HG03135 (cell line): ENCODE results near the gene SLX9.
A peak's percentile ranks its signal among the peaks of the same experiment; 100 is the strongest.
"Not testable (repeated sequence)": the region's sequence is repeated elsewhere in the genome, so short reads cannot be mapped to it uniquely, and the experiment has no call there.

Experiments used
- ATAC-seq: cut with Tn5 transposase; IDR thresholded peaks from one replicate; pipeline ENCODE4 v1.9.1; 2021; ENCODE audit warnings: mild to moderate bottlenecking, moderate library complexity; ENCODE audit not compliant: unreplicated experiment

The SLX9 gene

DNA sequence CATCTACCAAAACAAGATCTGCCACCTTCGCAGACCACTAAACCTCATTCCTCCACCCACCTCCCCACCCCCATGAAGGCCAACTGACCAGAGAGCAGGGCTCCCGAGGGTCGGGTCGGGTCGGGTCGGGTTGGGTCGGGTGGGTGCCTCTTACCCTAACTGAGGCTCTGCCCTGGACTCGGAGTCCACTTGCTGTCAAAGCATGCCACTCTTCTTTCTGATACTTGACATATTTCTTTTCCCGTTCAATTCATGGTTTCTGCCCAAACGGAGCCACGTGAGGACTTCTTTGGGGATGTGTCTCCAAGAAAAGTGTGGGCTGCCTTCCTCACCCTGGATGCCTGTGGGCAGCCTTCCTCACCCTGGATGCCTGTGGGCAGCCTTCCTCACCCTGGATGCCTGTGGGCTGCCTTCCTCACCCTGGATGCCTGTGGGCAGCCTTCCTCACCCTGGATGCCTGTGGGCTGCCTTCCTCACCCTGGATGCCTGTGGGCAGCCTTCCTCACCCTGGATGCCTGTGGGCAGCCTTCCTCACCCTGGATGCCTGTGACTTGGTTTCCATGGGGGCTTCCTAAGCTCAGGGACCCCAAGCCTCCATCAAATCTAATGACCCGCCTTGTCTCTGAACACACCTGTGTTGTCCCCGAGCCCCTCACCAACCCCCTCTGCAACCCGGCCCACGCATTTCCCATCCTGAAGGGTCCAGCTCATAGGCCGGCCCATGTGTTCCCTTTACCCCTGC lies 11.2 kb upstream of the SLX9 start:
- ATAC-seq, result not testable (repeated sequence)

DNA sequence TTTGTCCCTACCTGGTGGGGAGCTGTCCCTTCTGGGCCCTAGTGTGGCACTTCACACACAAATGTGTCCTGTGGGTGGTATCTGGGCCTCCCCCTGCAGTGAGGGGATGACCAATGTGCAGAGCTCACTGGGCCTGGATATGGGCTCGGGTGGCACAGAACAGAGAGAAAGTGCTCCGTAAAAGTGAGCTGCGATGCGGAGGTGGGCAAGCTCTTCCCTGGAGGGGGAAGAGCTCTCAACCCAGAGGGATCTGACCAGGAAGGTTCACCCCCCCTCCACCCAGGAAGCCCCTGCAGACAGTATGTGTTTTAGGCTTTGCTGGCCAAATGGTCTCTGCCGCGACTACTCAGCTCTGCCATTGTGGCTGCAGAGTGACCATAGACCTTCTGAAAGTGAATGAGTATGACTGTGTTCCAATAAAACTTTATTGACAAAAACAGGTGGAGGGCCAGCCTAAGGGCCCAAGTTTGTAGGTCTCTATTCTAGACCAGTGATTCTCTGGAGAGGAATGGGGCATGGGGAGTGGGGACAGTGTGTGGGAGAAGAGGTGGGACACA lies 10.5 kb upstream of the SLX9 start:
- no peak for ATAC-seq

DNA sequence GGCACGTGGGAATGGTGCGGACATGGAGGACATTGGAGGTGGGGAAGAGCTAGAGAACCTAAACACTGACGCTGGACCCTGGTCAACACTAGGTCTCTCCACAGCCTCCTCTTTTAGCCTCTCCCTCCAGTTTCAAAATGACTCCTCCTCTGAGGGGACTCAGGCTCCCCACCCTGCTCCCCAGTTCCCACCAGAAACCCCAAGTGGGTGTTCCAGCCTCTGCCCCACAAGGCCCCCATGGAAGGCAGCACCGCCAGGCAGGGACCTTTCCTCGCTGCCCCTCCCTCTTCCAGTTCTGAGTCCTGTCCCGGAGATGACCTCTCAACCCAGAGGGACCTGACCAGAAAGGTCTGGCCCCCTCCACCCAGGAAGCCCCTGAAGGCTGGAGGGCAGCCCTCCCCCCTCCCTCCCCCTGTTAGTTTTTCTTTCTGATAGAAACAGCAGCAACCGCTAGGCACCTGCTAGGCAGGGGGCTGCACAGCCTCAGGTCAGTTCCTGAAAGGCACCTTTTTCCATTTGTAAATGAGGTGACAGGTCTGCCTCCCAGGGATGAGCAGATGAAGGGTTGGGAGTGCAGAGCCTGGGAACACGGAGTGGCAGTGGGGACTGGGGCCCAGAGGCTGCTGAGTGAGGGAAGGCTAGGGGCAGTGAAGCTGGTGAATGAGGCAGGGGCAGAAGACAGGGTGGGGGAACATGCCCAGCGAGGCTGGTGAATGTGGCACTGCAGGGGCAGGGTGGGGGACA lies 9.9 kb upstream of the SLX9 start:
- ATAC-seq, result no peak

DNA sequence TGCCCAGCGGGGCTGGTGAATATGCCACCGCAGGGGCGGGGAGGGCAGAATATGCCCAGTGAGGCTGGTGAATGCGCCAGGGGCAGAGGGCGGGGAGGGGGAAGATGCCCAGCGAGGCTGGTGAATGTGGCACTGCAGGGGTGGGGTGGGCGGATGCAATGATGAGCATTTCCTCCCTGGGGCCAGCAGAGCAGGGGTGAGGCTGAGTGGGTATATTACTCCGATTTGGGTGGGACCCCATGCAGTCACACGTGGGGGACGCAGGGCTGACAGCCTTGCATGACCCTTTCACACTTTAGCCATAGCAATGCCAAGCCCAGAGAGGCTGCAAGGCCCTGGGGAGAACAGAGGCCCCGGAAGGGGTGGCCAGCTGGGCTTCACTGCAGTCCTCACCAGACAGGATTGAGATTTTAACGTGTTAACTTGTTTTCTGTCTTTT lies 9.3 kb upstream of the SLX9 start:
- no peak for ATAC-seq

DNA sequence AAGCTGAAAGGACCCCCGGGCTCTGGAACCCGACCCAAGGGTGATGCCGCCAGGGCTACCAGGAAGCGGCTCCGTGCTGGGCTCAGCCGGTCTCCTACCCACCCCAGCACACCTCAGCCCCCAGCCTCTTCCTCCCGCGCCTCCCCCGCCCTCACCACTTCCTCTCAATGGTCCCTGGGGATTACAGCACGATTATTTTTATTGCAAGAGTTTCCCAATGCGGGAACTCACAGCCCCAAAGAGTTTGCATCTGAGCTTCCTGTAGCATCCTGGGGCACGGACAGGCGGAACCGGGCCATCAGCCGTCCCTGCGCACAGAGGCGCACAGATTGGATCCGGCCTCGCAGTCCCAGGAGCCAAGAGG lies 8.7 kb upstream of the SLX9 start:
- ATAC-seq, result no peak

DNA sequence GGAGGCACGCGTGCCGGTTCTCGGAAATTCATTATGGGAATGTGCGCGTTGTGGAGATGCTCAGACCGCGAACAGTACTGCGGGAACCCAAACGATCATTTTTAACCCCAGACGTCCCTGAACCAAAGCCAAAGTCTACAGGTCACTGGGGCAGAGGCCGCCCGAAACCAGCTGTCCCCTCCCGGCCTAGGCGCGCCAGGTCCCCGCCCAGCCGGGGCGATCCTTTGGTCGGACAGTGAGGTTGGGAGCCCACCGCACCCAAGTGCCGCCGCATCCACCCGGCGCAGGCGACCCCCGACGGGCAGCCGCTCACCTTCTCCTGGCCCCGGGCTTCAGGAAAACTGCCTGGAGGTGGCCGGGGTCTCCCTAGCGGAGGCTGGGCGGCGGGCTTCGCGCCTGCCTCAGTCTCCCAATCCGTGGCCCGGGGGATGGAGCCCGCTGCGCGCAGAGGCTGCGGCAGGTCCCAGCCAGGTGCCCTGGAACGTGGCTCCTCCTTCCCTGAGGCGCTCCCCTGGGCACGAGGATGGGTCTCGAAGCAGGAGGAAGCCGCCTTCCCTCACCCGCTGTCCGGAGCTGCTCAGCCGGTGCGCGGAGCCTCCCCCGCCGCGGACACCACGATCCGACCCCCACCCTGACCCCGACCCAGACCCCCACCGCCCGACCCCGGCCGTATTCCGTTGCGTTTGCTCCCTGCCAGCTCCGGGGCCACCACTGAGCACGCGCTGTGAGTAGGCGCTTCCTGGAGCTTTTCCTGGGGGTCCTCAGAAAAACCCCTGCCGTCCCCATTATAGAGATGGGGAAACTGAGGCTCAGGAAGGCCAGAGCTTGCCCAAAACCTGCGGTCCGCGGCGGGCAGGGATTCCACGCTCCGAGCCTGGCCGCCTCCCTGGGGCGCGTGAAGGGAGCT lies 8.1 kb upstream of the SLX9 start:
- no peak for ATAC-seq

DNA sequence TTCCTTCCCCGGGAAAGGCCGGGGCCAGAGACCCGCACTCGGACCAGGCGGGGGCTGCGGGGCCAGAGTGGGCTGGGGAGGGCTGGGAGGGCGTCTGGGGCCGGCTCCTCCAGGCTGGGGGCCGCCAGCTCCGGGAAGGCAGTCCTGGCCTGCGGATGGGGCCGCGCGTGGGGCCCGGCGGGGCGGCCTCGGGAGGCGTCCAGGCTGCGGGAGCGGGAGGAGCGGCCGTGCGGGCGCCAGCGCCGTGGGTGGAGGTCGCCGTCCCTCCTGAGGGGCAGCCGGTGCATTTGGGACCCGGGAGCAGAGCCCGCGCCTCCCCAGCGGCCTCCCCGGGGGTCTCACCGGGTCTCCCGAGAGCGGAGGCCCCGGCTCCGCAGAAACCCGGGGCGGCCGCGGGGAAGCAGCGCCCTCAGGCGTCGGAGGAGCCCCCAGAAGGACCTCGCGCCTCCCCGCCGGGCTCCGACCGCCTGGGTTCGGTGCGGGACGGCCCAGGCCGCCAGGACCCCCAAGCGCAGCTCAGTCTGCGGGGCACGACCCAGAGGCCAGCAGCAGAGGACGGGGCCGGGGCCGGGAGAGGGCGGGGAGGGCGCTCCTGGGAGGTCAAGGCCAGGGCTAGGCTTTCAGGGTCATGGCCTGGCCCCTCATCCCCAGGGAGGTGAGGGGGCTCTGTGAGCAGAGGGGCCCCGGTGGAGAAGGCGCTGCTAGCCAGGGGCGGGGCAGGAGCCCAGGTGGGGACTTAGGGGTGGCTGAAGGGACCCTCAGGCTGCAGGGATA lies 7.2 kb upstream of the SLX9 start:
- no peak for ATAC-seq

DNA sequence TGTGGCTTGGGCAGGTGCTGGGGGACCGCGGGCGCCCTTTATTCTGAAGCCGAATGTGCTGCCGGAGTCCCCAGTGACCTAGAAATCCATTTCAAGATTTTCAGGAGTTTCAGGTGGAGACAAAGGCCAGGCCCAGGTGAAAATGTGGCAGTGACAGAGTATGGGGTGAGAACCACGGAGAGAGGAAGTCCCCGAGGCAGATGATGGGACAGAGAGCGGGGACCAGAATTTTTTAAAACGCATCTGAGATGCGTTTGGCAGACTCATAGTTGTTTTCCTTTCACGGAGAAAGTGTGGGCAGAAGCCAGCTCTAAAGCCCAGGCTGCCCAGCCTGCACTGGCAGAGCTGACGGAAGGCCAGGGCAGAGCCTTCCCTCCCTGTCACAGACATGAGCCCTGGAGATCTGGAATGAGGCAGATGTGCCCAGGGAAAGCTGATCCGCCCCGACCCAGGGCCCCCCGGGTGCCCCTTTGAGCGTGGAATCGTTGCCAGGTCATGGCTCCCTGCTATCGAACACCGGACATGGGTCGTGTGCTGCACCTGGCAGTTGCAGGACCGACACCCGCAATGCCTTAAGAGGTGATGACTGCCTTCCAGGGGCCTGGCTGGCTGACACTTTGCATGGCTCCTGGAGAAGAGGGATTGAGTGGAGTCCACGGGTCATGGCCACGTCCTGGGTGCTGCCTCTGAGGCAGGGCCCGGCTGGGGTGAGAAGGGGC lies 6.5 kb upstream of the SLX9 start:
- no peak for ATAC-seq

DNA sequence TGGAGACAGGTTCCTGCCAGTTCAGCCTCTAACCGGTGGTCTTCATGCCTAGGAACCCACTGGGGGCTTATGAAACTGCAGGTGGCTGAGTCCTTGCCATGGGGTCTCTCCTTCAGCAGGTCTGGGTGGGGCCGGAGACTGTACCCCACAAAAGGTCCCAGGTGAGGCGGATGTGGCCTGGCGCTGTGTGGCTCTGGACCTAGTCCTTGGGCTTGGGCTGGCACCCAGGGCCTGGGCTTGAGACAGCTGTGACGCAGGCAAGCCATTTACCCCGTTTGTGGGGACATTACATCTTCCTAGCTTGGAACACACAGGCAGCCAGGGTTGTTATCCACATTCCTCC lies 5.9 kb upstream of the SLX9 start:
- ATAC-seq, result no peak

DNA sequence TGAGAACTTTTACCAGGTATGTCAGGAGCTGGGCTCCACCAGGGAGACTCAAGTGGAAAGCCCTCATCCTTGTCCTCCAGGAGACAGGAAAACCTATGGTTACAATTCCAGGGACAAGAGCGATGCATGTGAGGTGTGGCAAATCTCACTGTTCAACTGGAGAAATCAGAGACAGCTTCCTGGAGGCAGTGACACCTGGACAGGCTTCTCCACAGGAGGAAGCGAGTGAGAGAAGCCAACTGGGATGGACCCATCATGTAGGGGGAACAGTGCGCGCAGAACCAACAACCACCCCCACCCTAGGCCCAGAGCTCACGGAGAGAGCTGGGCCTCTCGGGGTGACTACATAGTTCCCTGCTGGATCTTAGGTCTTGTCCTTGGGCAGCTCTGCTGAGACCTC lies 5.6 kb upstream of the SLX9 start:
- no peak for ATAC-seq

DNA sequence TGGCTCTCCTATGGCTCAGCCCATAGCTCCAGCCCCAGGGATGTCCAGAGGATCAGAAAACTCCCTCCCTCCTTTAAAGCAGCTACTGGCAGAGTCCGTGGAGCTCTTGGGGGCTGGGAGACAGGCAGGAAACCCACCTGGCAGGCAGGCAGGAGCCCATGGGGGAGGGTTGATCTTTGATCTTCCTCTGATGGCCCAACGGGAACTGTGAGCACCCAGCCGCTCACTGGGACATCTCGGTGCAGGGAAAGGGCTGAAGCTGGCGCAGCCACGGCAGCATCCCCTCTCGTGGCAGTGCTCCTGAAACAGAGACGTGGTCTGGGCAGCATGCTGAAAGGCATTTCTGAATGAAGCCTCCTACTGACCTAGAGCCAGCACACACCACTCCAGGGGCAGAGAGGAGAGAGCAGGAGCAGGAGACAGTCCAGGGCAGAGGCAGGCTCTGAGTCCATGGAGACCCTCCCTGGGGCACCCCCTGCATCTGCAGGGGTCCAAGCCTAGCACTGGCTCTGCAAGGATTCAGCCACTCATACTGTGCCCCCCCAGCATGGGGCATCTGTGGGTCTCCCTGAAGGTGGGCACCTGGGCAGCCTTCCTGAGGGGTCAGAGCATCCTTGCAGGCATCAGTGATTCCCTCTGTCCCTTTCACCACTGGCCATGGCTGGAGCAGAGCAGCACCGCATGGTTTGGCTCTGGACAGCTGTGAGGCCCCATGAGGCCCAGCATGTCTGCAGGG lies 4.9 kb upstream of the SLX9 start:
- ATAC-seq, result no peak

DNA sequence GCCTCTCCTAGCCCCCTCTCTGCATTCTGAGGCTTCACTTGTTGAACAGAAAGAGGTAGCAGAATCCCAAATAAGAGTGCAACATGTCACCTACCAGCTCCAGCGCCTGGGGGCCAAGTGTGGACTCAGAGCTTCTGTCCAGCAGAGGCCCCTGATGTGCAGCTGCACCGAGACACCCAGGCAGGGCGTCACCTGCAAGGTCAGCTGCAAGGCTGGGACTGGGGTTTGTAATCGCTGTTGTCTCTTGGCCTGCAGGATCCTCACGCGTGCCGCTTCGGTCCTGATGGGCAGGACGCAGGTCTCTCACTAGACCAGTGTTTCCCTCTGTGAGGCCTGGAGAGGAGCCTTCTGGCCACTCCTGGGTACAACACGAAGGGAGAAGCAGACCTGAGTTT lies 4.3 kb upstream of the SLX9 start:
- no peak for ATAC-seq

DNA sequence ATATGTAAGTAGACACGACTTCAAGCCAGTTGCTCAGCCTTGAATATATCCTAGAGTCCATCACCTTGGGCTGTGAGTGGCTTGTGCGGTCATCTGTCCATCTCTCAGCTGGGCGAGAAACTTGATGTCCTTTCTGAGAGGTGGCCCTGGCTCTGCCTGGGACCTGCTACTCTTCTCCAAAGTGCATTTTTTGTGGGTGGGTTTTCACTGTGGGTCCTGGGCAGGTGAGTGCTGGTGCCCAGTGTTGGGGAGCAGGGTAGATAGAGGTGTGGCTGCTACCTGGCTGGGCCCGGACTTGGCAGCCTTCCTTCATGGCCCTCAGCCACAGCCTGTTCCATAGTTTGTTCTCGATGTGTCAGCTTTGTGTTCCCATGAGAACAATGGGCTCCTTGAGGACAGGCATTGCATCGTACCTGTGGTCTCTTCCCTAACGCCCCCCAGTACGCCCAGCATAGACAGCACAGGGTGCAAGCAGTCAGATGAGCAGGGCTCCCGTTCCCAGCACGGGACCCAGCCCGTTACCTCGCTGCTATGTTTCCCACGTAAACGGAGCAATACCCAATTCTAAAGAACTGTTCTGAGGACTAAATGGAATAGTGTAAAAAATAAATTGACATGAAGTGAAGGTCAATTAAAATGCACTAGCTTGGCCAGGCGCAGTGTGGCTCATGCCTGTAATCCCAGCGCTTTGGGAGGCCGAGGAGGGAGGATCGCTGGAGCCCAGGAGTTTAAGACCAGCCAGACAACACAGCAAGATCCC lies 877 bp upstream of the SLX9 start:
- ATAC-seq, result no peak

DNA sequence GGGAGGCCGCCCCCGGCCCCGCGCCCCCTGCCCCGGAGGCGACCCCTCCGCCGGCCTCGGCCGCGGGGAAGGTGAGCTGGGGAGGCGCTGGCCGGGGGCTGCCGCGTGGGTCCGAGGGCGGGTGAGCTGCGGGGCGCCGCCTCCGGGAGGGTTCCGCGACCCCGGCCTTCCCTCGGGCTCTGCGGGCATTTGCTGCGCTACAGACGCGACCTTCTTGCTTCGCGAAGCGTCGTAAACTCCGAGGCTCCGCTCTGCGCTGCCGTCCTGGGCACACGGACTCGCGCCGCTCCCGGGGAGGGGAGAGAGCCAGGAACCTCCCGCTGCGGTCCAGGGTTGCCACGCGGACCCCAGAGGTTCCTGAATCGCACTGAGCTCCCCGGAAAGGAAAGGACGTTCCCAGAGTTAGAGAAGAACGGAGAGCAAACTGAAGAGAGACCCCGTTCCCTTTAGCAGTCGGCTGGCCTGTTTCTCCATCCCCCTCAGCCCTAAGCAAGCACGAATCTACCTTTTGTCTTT lies 345 bp downstream of the SLX9 start:
- ATAC-seq, result peak; percentile 43

DNA sequence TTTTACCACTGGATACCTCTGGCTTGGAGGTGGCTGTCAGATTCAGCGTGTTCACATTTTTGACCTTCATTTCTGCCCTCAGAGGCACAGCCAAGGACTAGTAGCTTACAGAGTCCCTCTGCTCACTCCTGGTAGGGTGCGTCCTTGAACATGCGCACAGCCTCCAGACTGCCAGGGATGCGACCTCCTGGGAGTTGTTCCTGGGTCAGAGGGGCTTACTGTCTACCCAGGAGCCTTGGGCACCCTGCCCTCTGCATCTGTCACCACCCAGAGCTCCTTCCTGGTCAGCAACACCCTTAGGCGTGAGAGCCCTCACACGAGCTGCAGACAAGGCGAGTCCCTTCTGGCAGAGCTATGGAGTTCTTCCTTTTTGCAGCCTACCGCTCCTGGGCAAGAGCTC lies 1.7 kb downstream of the SLX9 start:
- ATAC-seq, result no peak

DNA sequence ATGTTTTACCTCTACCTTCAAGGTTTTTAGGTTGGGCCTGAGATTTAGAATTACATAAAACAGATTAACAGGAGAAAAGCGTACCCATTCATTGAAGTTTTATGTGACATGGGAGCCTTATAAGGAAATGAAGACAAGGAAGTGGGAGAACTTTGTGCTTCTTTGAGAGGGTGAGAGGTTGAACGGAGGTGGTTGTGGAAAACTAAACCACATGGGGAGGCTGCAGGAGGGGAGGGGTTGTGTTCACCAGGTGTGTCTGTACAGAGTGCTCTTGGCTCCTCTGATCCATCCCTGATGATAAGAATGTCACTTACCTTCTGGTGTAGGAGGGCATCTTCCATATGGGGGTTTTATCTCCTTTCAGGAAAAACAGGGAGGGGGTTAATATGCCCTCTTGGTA lies 2.7 kb downstream of the SLX9 start:
- ATAC-seq, result no peak

DNA sequence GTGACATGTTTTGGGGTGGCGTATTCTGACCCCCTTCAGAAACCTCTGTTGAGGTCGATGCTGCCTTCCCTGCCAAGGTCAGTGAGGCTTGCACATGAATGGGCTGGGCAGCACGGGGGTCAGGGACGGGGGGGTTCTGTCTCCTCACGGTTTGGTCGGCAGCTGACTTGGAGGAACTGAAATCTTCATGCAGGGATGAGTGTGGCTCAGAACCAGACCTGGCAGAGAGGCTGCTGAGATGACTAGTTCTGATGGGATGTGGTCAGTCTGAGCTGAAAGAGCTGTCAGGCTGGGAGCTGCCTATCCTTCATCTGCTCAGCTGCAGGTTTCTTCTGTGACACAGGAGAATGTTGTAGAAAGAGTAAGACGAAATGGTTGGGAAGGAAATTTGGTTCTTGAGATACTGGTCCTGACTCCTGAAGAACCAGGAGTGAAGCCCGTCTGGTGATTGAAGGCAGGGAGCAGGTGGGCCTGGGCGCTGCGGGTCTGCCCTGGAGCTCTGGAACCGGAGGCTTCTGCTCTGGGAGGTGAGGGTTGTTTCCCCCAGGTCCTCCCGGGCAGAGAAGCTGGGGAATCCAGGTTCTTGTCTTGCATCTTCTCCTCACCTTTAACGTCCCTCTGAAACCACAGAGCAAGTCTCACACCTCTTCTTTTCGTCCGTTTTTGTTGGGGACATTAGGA lies 3.3 kb downstream of the SLX9 start:
- no peak for ATAC-seq
